NCI-H146 (cell line): ENCODE results near the gene TANC1.

ENCODE experiments used
- DNase-seq: peaks from one replicate; lab custom pipeline; 2025; lab: John Stamatoyannopoulos, UW

TANC1 gene

DNA sequence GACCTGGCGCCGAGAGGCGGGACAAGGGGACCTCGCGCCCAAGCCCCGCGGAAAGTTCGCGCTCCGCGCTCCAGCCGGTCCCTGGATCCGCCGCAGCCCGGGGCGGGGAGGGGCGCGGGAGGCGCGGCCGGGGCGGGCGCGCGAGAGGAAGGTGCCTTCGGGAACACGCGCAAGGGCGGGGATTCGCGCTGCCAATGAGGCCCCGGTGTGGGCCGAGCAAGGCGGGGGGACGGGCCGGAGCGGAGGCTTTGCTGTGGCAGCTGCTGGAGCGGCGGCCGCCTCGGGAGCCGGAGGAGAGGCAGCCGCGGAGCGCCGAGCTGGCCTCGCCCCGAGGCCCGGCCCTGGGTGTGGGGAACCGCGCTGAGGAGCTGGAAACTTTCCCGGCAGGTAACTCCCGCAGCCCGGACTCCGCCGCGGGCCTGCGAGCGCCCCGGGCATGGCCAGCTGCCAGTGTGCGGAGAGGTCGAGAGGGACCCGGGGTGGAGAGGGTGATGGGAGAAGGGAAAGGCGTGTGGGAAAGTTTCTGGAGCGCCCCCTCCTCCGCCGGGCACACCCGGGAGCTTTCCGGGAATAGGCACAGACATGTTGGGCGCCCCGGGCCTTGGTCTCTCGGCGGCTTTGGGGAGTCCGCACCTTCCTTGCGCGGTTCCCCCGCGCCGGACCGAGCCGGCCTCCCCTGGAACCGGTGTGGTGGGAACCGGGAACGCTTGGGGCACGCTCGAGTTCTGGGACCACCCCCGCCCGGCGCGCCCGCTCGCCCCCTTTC, at the start of gene TANC1:
Gene TANC1, plus strand, starts transcription at position 245 of the 766 bp plus-strand sequence. CDS start 97,271 bp downstream, outside the sequence.
- peak; percentile 77 for DNase-seq

DNA sequence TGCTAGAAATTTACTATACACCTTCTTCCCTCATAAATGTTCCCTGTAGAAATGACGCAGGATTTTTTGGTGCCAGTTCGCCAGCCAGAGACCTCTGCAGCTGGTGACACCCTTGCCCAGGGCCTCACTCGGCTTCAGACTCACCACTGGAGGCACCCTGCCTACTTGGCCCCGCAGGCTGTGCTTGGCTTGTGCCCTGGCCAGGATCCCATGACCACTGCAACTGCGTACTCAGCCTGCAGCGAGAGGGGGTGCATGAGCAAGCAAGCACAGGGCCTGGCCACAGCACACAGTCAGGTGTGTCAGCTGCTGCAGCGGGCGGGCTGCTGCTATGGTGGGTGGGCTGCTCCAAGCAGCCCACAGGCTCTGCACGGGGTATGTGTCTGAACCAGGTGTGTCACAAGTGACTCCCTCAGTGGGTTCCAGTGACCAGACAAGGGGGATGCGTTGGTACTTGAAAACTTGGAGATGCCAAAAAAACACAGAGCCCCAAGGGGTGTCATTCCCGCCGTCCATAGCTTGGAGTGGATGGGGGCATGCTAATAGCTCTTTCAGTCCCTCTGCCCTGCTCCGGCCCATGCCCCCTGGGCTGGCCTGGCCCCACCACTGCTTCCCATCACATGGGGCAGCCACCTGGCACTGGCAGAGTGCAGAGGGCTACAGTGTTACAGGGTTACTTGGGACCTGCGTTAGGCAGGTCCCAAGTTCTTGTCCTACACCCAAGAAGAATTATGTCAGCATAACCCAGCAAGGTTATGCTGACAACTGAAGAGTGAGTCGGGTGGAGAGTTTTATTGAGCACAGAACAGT, 46.6 kb upstream of the TANC1 start:
- DNase-seq: no peak

DNA sequence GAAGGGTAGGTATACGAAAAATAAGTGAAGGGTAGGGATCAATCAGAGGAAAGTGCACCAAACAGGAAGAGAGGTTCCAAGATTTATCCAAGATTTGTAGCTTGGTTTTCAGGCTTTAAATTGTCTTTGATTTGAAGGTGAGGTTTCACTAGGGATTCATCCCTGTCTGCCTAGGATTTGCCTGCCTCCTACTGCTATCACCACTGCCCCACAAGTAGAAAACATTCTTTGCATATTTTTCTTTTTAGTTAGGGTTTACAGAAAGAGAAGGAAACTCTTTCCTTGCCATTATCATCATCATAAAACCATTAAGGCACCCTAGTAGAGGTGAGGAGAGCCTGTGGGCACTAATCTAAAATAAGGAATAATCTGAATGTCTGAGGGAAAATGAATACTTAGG, 45.8 kb upstream of the TANC1 start:
- DNase-seq: no peak

DNA sequence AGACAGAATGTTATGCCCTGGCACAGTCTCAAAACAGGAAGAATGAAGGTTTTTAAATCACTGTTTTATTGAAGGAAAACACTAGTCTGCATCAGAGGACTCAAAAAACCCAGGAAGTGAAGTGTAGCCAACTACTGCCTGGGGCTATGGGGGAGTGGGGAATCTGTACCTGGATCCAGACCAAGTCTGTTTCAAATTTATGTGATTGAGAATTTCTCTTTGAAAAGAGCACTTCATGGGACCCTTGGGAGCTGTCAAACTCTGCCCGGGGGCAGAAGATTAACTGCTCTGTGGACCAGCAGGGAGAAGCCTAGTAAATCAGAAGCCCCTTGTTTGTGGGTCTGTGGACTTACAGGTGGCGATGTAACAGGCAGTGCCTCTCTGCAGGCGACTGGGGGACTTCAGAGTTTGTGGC, 45.3 kb upstream of the TANC1 start:
- no peak for DNase-seq

DNA sequence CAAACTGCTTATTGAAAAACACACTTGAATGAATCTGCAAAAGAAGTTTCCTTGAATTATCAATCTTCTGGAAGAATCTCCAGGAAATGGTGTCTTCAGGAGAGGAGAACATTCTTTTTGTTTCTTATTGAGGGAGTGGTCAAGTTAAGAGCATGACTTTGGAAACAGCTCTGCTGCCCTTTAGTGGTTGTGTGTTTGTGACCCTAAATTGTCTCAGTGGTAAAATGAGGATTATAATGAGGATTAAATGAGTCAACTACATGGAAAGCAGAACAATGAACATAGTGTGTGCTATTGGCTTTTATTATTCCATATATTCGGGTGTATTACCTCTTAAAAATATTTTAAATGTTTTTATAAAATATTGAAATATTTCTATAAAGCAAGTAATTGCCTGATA, 44.8 kb upstream of the TANC1 start:
- no peak for DNase-seq

DNA sequence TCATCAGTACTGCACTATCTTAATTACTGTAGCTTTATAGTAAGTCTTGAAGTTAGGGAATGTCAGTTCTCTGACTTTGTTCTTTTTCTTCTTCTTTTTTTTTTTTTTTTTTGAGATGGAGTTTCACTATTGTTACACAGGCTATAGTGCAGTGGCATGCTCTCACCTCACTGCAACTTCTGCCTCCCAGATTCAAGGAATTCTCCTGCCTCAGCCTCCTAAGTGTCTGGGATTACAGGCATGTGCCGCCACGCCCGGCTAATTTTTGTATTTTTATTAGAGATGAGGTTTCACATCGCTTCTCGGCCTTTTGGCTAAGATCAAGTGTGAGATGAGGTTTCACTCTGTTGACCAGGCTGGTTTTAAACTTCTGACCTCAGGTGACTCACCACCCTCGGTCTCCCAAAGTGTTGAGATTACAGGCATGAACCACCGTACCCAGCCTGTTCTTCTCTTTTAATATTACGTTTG, 41.9 kb upstream of the TANC1 start:
- DNase-seq: no peak

DNA sequence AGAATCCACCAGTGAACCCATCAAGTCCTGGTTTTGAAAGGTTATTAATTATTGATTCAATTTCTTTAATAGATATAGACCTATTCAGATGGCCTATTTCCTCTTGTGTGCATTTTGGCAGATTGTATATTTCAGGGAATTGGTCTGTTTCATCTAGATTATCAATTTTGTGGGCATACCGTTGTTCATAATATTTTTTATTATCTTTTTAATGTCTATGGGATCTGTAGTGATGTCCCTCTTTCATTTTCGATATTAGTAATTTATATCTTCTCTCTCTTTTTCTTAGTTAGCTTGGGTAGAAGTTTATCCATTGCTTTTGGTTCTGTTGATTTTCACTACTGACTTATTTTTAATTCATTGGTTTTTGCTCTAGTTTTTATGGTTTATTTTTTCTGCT, 39.9 kb upstream of the TANC1 start:
- no peak for DNase-seq

DNA sequence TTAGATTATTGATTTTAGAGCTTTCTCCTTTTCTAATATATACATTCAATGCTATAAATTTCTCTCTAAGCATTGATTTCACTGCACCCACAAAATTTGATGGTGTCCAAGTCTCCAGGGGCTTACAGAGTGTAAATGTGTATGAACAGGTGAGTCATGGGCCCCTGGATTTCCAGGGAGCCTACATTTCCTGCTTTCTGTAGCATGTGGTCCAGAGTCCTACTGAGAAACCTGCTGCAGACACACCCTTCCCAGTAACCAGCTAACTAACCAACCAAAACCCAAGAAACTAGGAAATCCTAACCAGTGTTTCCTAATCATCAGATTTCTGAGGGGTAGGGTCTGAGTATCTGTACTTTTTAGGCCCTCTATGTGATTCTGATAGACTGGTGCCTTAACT, 39.5 kb upstream of the TANC1 start:
- DNase-seq: no peak

DNA sequence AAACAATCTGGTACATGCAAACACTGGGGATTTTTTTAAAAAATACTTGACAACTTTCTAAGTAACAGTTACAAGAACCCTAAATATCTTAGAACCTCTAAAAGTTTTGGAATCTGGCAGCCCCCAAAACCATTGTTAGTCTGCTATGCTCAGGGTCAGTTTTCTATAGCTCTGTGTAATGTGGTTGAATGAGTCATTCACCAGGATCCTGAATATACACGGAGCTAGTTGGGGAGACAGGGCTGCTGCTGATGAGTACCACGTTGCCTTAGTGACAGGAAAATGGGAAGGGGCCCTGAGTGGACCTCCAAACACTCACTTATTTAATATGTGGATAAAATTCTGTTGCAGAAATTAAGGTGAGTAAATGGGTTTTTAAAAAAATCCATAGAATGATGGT, 36.9 kb upstream of the TANC1 start:
- no peak for DNase-seq

DNA sequence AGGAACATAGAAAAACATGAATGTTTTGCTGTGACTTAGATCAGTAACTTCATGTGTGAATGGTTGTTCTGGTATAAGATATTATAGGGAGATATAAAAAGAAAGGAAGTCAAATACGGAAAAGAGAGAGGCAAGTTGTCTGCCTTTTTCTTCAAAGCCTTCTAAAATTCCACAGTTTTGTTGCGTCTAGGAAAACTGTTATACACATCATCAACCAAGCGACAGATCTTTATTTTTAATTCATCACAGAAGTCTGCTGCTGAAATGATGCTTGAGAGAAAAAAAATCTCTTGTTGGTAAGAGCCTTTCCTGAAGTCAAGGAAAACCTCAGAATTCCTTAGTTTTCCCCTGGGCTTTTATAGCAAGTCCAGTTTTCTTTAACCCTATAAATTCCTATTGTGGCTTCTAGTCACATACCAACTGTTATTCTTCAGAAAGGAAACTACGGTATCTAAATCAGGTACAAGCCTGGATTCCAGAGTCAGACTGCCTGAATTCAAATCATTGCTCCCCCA, 36.3 kb upstream of the TANC1 start:
- no peak for DNase-seq

DNA sequence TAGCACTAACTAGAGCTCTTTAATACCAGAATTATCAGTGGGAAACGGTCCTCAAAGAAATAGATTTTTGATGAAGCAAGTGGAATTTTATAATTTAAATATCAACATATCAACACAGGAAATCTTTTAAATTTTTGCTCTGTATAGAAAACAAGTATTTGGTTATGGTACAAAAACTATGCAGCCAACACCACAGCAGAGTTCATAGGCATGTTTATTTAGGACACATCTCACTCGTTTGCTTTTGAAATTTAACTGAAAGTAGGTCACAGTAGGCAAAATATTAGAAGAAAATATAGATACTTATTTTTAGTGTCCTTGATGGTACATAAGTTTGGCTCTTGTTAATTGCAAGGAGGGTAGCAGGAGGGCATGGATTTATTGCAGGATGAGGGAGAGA, 34.3 kb upstream of the TANC1 start:
- DNase-seq: no peak

DNA sequence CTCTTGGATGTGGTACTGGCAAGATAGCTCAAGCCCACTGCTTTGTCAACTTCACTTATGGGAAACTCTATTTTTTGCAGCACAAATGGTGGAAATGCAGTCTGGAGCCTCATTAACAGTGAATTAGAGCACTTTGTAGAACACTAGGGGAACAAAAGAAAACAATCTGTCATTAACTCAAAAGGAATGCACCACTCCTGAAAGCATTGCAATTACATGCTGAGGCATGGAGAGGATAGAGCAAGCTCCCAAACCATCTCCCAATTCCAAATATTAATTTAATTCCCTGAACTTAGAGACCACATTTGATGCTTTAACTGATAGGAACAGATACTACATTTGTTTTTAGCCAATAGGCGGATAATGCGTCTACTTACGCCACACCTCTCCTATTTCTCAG, 32.8 kb upstream of the TANC1 start:
- no peak for DNase-seq

DNA sequence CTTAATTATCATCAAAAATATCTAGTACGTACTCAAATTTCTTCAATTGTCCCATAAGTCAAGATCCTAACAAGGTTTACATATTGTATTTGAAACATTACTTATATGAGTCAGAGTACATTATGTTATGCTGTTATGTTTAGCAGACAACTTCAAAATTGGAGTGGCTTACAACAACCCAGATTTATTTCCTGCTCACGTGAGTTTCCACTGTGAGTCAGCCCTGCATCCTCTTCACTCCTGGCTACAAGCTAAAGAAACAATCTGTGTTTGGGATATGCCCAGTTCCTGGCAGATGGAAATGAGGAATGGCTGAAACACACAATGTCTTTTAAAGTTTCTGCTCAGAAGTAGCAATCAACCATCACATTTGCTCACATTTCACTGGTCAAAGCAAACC, 31.5 kb upstream of the TANC1 start:
- DNase-seq: no peak

DNA sequence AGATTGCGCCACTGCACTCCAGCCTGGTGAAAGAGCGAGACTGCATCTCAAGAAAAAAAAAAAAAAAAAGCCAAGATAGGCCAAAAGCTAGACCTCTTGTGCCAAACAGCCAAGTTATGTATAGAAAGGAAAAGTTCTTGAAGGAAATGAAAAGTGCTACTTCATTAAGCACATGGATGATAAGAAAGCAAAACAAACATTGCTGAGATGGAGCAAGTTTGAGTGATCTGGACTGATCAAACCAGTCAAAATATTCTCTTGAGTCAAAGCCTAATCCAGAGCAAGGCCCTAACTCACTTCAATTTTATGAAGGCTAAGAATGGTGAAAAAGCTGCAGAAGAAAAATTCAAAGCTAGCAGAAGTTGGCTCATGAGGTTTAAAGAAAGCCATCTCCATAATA, 28.1 kb upstream of the TANC1 start:
- no peak for DNase-seq

DNA sequence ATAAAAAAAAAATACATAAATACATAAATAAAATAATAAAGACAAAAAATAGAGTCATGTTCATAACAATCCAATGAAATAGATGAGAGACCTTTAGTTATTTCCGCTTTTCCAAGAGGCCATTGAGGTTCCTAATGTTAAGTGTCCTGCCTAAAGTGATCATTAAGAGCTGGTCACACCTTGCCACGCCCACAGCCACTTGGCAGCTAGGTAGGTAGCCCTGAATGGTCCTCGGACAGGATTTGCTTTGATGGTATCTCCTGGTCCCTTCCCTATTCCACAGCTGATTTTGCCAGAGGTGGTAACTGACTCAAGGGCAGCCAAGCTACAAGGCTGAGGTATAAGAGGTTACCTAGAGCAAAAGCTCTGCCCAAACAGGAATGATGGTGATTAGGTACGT, 24.5 kb upstream of the TANC1 start:
- DNase-seq: no peak

DNA sequence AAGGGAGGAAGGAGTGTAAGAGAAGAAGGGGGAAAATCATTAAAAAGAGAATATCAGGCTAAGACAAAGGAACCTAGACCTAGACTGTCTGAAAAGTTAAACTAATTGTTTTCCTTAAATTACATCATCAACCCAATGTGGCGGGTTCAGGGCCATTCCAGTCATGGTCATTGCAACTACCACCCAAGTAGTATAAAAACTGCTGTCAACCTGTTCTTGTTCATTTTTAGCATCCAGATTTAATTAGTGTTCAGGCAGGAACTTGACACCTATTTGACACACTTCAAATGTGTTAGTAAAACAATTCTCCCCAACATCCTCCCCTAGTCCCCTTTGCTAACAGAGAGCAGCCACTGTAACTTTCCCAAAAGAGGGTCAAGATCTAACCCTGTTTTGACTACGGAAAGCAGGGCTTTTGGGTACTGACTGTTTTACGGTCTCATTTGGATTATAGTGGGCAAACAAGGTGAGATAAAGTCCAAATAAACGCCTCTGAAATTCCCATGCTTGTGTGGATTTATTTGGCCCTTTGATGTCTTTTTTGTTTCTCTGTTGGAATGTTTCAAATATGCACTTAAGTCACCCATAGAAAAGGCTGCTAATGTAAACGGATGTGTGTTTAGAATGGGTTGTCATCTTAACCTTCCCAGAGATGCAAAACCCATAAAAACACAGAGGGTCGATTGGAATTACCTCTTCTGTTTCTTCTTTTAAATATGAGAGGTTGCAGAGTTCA, 19.3 kb upstream of the TANC1 start:
- DNase-seq: no peak

DNA sequence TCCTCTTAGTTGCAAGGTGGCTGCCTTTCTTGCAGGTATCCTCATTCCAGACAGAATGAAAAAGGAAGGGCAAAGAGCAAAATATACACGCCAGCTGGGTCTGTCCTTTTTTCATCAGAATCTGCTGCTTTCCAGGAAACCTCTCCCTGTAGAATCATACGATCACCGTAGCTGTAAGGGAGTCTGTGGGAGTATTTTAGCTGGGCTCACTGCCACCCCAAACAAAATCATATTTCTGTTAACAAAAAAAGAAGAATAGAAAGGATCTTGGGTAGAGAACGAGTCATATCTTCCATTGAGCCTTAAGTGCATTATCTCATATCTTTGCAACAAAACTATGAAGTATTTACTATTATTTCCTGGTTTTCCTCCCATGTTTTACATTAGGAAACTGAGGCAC, 15.0 kb upstream of the TANC1 start:
- DNase-seq: no peak

DNA sequence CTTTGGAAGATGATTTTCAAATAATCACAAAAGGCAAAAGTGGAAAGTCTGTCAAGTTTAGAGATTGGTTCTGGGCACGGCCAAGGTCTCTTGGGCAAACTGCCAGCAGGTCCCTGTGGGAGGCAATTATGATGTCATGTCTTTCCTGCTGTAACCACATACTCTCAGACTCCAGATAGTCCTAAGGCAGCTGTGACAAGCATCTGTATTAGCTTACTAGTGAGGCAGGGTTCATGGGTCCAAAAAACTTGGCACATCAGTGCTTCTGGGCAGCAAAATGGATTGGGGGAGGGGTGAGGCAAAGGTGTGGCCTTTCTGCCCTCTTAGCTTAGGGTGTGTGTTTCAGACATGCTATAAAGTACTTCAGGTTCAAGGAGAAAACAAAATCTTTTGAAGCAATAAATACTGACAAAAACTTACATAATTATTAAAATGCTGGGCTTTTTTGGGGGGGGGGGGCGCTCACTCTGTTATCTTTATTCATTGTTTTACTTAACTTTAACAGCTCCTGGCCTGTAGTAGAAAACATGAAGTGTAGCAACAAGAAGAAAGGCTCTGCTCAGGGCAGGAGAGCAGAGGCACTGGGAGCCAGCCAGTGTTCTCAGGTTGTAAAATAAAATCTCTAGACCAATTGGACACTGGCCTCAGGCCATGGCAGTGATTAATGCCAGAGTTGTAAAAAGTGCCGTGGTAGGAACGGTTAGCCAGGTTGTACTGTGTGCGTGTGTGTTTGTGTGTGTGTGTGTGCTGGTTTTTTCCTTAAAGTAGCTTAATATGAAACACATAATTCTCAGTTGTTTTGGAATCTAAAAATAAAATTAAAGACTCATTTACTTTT, 14.3 kb upstream of the TANC1 start:
- DNase-seq: peak; percentile 23

DNA sequence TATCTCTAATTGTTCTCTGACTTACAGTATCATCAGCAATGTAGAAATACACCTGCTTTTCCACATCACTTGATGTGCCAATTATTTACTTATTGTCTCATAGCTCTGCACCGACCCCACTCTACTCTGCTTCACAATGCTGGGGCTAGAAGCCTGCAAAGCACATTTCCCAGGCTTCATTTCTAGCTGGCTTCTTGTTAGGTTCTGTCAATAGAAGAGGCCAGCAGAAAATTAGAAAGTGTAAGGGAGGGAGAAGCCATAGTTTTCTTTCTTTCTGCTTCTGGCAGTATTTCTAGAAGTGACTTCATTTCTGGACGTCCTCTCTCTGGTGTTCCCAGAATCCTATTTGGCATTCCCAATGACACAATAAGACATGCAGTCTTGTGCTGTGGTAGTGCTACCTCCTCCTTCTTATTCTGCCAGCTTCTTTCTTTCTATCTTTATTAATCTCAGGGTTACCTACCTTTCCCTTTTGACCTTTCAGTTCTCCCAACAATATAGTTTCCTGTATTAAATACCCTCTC, 12.5 kb upstream of the TANC1 start:
- DNase-seq: no peak

DNA sequence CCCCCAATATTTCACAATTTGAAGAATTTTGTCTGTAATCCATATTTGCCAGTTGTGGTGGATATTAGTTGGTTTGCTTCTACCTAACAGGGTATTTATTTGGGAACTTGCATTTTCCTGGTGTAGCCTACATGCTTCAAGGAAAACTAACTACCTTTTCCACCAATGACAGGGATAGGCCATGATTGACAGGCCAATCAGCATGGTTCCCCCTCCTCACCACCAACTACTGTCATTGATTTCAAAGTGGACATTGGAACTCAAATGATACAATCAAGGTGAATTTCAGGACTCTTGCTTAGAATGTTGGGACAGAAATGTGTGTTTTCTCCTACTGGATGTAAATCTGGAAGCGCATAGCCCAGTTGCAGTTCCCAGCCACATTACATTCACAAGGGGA, 10.1 kb upstream of the TANC1 start:
- no peak for DNase-seq

DNA sequence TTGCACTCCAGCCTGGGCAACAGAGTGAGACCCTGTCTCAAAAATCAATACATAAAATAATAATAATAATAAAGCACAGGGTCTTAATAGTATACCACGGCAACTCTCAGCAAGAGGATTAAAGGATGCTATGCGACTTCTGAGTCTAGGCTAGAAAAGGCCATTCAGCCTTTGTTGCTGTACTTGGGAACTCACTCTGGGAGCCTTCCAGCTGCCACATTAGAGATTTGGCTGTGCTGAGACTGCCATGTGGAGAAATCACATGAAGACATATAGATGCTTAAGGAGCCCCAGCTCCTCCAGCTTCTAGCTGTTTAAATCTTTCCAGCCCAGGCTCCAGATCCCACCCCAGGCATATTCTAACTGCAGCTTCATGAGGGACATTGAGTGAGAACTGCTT, 8.2 kb upstream of the TANC1 start:
- no peak for DNase-seq
